ENCODE measurements around the gene GPBP1. TPM values are rescaled to one million over a fixed set of nuclear protein-coding genes. Genes with fewer than 3 reads are reported as not detected.
"Not testable (repeated sequence)": the region's sequence is repeated elsewhere in the genome, so short reads cannot be mapped to it uniquely, and the experiment has no call there.

The GPBP1 gene
- total and polyA plus RNA-seq, 9 donors: 68.0 to 95.0 (median 85.5) TPM

DNA sequence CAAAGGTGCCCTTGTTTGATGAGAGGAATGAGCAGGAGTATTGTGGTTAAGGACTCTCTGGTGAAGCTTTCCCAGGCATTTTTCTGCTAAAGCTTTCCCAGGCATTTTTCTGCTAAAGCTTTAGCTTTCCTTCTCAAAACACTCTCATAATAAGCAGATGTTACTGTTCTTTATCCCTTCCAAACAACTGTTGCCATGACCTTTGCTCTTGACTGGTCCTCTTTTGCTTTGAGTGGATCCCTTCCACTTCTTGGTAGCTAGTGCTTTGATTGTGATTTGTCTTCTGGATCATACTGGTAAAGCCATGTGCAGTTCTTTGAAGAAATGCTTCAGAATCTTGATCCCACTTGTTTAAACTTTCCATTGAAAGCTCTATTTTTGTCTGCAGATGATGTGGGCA is 85.8 kb downstream of the GPBP1 start:
- Histone ChIP-seq H3K9me3 (replicated peaks; ENCODE audit: control insufficient read depth, low read depth, low read length) (no peaks in the 10 kb centered on the region), H3K36me3 (ENCODE audit: control insufficient read depth, insufficient read depth, low read length) (peaks cover 15% of the 10 kb centered on the region), H3K27ac (ENCODE audit: low read length) (no peak overlapping the region), H3K4me1 (ENCODE audit: control insufficient read depth, insufficient read depth, low read length) (no peaks in the 10 kb centered on the region), H3K27me3 (ENCODE audit: control insufficient read depth, insufficient read depth, low read length) (no peaks in the 10 kb centered on the region), H3K4me3 (ENCODE audit: low read length) (no peak overlapping the region)
- no peak for DNase-seq

DNA sequence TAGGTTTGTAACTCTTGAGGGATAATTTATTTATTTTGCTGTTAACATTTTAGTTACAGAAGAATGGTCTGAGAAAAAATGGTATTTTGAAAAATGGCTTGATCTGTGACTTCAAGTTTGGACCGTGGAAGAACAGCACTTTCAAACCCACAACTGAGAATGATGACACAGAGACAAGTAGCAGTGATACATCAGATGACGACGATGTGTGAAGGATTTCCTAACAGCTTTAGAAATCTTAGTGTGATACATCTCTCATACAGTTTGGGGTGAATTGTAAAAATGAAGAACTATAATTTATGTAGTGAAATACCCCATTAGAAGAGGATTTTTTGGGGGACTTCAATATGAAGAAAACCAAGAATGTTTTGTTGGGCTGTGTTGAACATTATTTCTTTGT is 88.7 kb downstream of the GPBP1 start:
- Histone ChIP-seq H3K27ac (ENCODE audit: low read length) (no peak overlapping the region), H3K9me3 (replicated peaks; ENCODE audit: control insufficient read depth, low read depth, low read length) (no peaks in the 10 kb centered on the region), H3K27me3 (ENCODE audit: control insufficient read depth, insufficient read depth, low read length) (no peaks in the 10 kb centered on the region), H3K4me1 (ENCODE audit: control insufficient read depth, insufficient read depth, low read length) (no peaks in the 10 kb centered on the region), H3K36me3 (ENCODE audit: control insufficient read depth, insufficient read depth, low read length) (peaks cover 12% of the 10 kb centered on the region), H3K4me3 (ENCODE audit: low read length) (no peak overlapping the region)
- no peak for DNase-seq
- WGBS (ENCODE audit: insufficient coverage): no CpG with 5 or more reads among the region's 3 CpGs

DNA sequence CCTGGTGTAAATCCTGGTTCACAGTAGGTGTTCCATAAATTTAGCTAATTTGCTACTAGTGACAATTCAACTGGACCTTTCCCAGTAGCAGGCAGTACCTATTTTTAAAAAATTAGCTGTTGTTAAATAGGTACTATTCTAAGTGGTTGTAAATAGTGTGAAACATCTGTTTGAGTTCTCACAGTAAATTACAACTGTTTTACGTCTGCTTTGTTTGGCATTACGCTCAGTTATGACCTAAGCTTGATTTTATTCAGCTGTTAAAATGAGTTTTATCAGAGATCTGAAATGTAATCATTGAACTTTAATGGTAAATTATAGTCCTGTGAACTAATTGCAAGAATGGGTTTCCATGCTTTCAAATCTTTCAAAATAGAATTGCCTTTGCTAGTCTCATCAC is 93.9 kb downstream of the GPBP1 start:
- H3K27me3 ChIP-seq (ENCODE audit: control insufficient read depth, insufficient read depth, low read length): no peaks in the 10 kb centered on the region
- DNase-seq: peak; percentile 18
- no peaks in the 10 kb centered on the region for H3K9me3 ChIP-seq (replicated peaks; ENCODE audit: control insufficient read depth, low read depth, low read length)
- no peak overlapping the region for H3K4me3 ChIP-seq (ENCODE audit: low read length)
- WGBS (ENCODE audit: insufficient coverage): no CpG with 5 or more reads among the region's 2 CpGs
- H3K27ac ChIP-seq (ENCODE audit: low read length): no peak overlapping the region
- no peaks in the 10 kb centered on the region for H3K4me1 ChIP-seq (ENCODE audit: control insufficient read depth, insufficient read depth, low read length)
- peaks cover 5% of the 10 kb centered on the region for H3K36me3 ChIP-seq (ENCODE audit: control insufficient read depth, insufficient read depth, low read length)

DNA sequence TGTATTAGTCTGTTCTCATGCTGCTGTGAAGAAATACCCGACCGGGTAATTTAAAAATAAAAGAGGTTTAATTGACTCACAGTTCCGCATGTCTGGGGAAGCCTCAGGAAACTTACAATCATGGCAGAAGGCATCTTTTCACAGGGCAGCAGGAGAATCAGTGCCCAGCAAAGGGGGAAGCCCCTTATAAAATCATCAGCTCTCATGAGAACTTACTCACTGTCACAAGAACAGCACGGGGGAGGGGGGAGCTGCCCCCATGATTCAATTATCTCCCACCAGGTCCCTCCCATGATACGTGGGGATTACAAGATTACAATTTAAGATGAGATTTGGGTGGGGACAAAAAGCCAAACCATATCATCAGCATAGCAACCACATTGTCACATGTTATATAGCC is 102.5 kb downstream of the GPBP1 start:
- H3K9me3 ChIP-seq (replicated peaks; ENCODE audit: control insufficient read depth, low read depth, low read length): peaks cover under 1% of the 10 kb centered on the region
- H3K36me3 ChIP-seq (ENCODE audit: control insufficient read depth, insufficient read depth, low read length): no peaks in the 10 kb centered on the region
- no peak overlapping the region for H3K27ac ChIP-seq (ENCODE audit: low read length)
- DNase-seq: no peak
- H3K27me3 ChIP-seq (ENCODE audit: control insufficient read depth, insufficient read depth, low read length): no peaks in the 10 kb centered on the region
- no CpG with 5 or more reads among the region's 5 CpGs for WGBS (ENCODE audit: insufficient coverage)
- H3K4me3 ChIP-seq (ENCODE audit: low read length): no peak overlapping the region
- H3K4me1 ChIP-seq (ENCODE audit: control insufficient read depth, insufficient read depth, low read length): no peaks in the 10 kb centered on the region

DNA sequence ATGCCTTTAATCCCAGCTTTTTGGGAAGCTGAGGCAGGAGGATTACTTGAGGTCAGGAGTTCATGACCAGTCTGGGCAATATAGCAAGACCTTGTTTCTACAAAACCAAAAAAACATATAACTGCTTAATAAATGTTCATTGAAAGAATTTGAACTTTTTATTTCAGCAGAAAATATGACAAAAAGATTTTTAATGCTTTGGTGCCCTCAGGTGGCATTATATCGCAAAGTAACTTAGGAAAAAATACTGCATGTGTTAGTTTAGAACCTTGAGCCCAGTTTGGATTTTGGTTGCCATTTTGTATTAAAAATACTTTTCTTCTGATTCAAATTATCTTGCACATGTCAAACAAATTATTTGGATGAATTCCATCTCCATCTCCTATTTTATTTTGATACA is 103.2 kb downstream of the GPBP1 start:
- Histone ChIP-seq H3K9me3 (replicated peaks; ENCODE audit: control insufficient read depth, low read depth, low read length) (peaks cover 2% of the 10 kb centered on the region), H3K27me3 (ENCODE audit: control insufficient read depth, insufficient read depth, low read length) (no peaks in the 10 kb centered on the region), H3K36me3 (ENCODE audit: control insufficient read depth, insufficient read depth, low read length) (no peaks in the 10 kb centered on the region), H3K27ac (ENCODE audit: low read length) (no peak overlapping the region), H3K4me3 (ENCODE audit: low read length) (no peak overlapping the region), H3K4me1 (ENCODE audit: control insufficient read depth, insufficient read depth, low read length) (no peaks in the 10 kb centered on the region)
- WGBS (ENCODE audit: insufficient coverage): no CpG with 5 or more reads among the region's 1 CpG
- DNase-seq: no peak

DNA sequence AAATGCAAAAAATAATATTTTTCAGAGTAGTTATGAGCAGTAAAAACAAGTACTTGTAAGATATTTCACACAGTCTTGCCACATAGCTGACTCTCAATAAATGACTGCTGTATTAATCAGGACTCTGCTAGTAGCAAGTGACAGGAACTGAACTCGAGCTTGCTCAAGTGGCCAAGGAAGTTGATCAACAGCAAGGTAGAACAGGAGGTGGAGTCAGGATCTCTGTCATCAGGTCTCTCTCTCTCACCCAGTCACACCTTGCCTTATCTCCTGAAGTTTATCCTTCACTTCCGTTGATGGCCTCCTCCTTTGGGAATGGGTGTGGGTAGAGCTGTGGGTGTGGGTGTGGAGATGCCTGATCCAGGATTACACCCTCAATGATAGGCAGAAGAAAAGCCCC is 107.0 kb downstream of the GPBP1 start:
- no CpG with 5 or more reads among the region's 2 CpGs for WGBS (ENCODE audit: insufficient coverage)
- no peaks in the 10 kb centered on the region for H3K4me1 ChIP-seq (ENCODE audit: control insufficient read depth, insufficient read depth, low read length)
- H3K4me3 ChIP-seq (ENCODE audit: low read length): no peak overlapping the region
- DNase-seq: no peak
- H3K36me3 ChIP-seq (ENCODE audit: control insufficient read depth, insufficient read depth, low read length): no peaks in the 10 kb centered on the region
- peaks cover 4% of the 10 kb centered on the region for H3K9me3 ChIP-seq (replicated peaks; ENCODE audit: control insufficient read depth, low read depth, low read length)
- no peak overlapping the region for H3K27ac ChIP-seq (ENCODE audit: low read length)
- H3K27me3 ChIP-seq (ENCODE audit: control insufficient read depth, insufficient read depth, low read length): no peaks in the 10 kb centered on the region

DNA sequence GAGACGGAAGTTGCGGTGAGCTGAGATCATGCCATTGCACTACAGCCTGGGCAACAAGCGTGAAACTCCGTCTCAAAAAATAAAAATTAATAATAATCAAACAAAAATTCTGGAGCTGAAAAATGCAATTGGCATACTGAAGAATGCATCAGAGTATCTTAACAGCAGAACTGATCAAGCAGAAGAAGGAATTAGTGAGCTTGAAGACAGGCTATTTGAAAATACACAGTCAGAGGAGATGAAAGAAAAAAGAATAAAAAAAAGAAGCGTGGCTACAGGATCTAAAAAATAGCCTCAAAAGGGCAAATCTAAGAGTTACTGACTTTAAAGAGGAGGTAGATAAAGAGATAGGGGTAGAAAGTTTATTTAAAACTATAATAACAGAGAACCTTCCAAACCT is 111.2 kb downstream of the GPBP1 start:
- DNase-seq; H3K4me1 ChIP-seq (ENCODE audit: control insufficient read depth, insufficient read depth, low read length); H3K36me3 ChIP-seq (ENCODE audit: control insufficient read depth, insufficient read depth, low read length); H3K27ac ChIP-seq (ENCODE audit: low read length); H3K9me3 ChIP-seq (replicated peaks; ENCODE audit: control insufficient read depth, low read depth, low read length); H3K27me3 ChIP-seq (ENCODE audit: control insufficient read depth, insufficient read depth, low read length); H3K4me3 ChIP-seq (ENCODE audit: low read length): not testable (repeated sequence)
- 90% methylated on average over 2 of the region's 5 CpGs for WGBS (ENCODE audit: insufficient coverage)

DNA sequence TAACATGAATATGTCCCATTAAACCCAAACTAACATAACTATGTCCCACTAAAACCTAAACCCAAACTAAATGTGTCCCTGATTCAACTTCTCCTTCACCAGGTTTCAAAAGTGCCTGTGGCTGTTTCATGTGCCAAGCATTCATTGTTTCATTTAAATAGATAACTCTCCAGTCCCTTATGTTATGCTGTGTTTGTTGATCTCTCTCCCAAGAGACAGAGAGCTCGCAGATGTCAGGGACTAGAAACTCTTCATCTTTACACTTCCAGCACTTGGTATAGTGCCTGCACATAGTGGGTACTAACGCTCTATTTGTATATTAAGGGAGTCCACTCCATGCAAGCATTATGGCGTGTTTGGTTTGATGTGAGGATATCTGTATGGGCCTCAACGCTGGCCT is 118.0 kb downstream of the GPBP1 start:
- Histone ChIP-seq H3K36me3 (ENCODE audit: control insufficient read depth, insufficient read depth, low read length) (no peaks in the 10 kb centered on the region), H3K27me3 (ENCODE audit: control insufficient read depth, insufficient read depth, low read length) (no peaks in the 10 kb centered on the region), H3K4me3 (ENCODE audit: low read length) (no peak overlapping the region), H3K9me3 (replicated peaks; ENCODE audit: control insufficient read depth, low read depth, low read length) (no peaks in the 10 kb centered on the region), H3K4me1 (ENCODE audit: control insufficient read depth, insufficient read depth, low read length) (no peaks in the 10 kb centered on the region), H3K27ac (ENCODE audit: low read length) (no peak overlapping the region)
- no peak for DNase-seq
- no CpG with 5 or more reads among the region's 4 CpGs for WGBS (ENCODE audit: insufficient coverage)

DNA sequence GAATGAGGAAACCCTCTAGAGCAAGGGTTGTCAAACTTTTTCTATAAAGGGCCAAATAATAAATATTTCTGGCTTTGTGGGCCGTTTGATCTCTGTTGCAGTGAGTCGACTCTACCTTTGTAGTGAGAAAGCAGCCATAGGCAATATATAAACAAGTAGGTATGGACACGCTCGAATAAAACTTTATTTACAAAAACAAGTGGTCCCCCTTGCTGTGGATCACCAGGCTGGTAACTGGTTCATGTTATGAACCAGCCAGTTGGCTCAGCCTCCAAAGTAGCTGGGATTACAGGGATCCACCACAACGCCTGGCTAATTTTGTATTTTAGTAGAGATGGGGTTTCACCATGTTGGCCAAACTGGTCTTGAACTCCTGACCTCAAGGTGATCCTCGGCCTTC is 118.5 kb downstream of the GPBP1 start:
- Histone ChIP-seq H3K9me3 (replicated peaks; ENCODE audit: control insufficient read depth, low read depth, low read length) (no peaks in the 10 kb centered on the region), H3K27ac (ENCODE audit: low read length) (no peak overlapping the region), H3K27me3 (ENCODE audit: control insufficient read depth, insufficient read depth, low read length) (no peaks in the 10 kb centered on the region), H3K4me1 (ENCODE audit: control insufficient read depth, insufficient read depth, low read length) (no peaks in the 10 kb centered on the region), H3K4me3 (ENCODE audit: low read length) (no peak overlapping the region), H3K36me3 (ENCODE audit: control insufficient read depth, insufficient read depth, low read length) (no peaks in the 10 kb centered on the region)
- 84% methylated on average over 2 of the region's 6 CpGs for WGBS (ENCODE audit: insufficient coverage)
- no peak for DNase-seq

DNA sequence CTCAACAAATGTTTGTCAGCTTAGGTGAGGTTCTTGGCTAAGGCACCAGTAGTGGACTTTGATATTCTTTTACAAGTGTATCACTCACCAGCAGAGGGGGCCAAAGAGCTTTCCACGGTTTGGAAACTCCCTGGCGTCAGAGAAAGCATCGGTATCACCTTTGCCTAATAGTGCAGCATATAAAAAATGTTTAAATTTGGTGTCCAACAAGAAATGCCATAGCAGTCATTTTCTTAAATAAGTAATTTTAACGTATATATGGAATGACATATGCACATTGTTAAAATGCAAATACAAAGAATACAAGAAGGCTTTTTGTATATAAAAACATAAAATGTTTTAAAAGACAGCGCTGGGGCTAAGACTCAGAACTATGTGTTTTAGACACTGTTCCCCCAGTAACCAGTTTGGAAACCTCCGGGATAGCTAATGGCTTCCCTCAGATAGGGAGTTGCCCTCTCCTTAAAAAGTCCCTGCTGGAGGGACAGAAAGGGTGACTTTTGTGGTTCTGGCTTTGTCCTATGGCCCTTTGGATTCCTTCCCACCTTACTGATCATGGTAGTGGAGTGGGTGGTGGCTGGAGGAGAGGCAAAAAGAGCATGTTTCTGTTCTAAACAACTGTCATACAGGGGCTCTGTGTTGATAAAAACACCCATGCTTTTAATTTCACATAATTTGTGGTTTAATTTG is 124.6 kb downstream of the GPBP1 start:
- no peaks in the 10 kb centered on the region for H3K27me3 ChIP-seq (ENCODE audit: control insufficient read depth, insufficient read depth, low read length)
- H3K9me3 ChIP-seq (replicated peaks; ENCODE audit: control insufficient read depth, low read depth, low read length): no peaks in the 10 kb centered on the region
- no peak overlapping the region for H3K27ac ChIP-seq (ENCODE audit: low read length)
- no CpG with 5 or more reads among the region's 6 CpGs for WGBS (ENCODE audit: insufficient coverage)
- peaks cover 3% of the 10 kb centered on the region for H3K4me1 ChIP-seq (ENCODE audit: control insufficient read depth, insufficient read depth, low read length)
- DNase-seq: peak; percentile 91
- H3K4me3 ChIP-seq (ENCODE audit: low read length): no peak overlapping the region
- no peaks in the 10 kb centered on the region for H3K36me3 ChIP-seq (ENCODE audit: control insufficient read depth, insufficient read depth, low read length)

DNA sequence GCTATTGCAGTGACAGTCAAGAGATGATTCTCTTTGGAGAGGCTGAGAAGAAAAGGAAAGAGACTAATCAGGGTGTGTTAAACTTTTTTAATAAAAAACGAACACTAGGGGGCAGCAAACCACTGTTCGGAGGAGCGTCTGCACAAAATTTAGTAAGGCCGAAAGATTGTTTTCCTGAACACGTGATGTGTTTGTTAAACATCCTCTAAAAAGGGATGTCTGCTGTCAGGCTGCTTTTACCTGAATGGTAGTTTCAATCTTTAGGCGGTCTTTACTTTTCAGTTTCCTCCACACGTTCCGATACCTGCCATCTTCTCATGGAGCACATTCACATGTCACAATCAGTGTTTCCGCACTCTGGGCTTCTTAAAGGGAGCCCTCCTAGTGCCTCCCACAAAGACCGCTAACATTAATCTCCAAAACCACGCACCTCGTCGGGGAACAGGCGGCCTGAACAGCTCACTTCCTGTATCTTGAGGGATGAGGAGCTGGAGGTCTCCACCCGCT is 125.2 kb downstream of the GPBP1 start:
- 75% methylated on average over 3 of the region's 15 CpGs for WGBS (ENCODE audit: insufficient coverage)
- no peak overlapping the region for H3K27ac ChIP-seq (ENCODE audit: low read length)
- H3K36me3 ChIP-seq (ENCODE audit: control insufficient read depth, insufficient read depth, low read length): no peaks in the 10 kb centered on the region
- peaks cover 3% of the 10 kb centered on the region for H3K4me1 ChIP-seq (ENCODE audit: control insufficient read depth, insufficient read depth, low read length)
- no peak overlapping the region for H3K4me3 ChIP-seq (ENCODE audit: low read length)
- H3K27me3 ChIP-seq (ENCODE audit: control insufficient read depth, insufficient read depth, low read length): no peaks in the 10 kb centered on the region
- DNase-seq: peak; percentile 91
- no peaks in the 10 kb centered on the region for H3K9me3 ChIP-seq (replicated peaks; ENCODE audit: control insufficient read depth, low read depth, low read length)
